ENCODE results near the gene CYP27C1. TPM values are rescaled to one million over a fixed set of nuclear protein-coding genes. Genes with fewer than 3 reads are reported as not detected.

The CYP27C1 gene
- total RNA-seq, 1 experiment from 2014 or later = not detected

DNA sequence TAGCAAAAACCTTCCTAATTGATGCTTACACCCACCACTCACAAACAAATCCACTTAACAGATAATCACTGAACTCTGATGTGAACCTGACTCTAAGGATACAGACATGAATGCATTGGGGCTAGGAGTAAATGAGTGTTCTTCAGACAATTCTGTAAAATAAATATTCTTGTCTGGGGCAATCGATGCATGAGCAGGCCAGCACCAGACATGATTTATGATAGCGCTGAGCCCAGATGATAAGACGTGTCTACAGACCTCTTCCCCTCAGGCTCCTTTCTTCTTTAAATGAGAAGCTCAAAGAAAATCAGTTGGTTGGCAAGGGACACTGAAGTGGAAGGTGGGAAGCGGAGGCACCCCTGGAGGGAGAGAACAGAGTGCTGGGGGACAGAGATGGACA is 85.9 kb downstream of the CYP27C1 start:
- Histone ChIP-seq H3K4me3 (replicated peaks in 1 of 2; ENCODE audit: low read depth in 1 of 2, low read length in 2 of 2) (no peak overlapping the region), H3K36me3 (ENCODE audit: control insufficient read depth in 1 of 2, insufficient read depth in 2 of 2, low read length in 2 of 2) (no peaks in the 10 kb centered on the region), H3K9me2 (ENCODE audit: insufficient read depth) (no peaks in the 10 kb centered on the region), H3K4me2 (ENCODE audit: low read length) (no peak overlapping the region), H3K27me3 (ENCODE audit: insufficient read depth, low read length) (no peaks in the 10 kb centered on the region), H4K20me1 (ENCODE audit: insufficient read depth) (no peaks in the 10 kb centered on the region), H2AFZ (ENCODE audit: low read depth, low read length, poor library complexity, severe bottlenecking) (no peak overlapping the region), H3K27ac (ENCODE audit: low read depth, low read length) (no peak overlapping the region), H3K9ac (ENCODE audit: low read length) (no peak overlapping the region), H3K4me1 (ENCODE audit: control insufficient read depth in 1 of 2, insufficient read depth in 2 of 2, low read length in 2 of 2) (peaks cover under 1 to 1% of the 10 kb centered on the region in 2 experiments; a peak in 2 of 4 replicates), H3K79me2 (ENCODE audit: insufficient read depth, low read length) (no peaks in the 10 kb centered on the region), H3K9me3 (ENCODE audit: control insufficient read depth in 1 of 2, insufficient read depth in 1 of 2, low read depth in 1 of 2, low read length in 2 of 2) (no peaks in the 10 kb centered on the region)
- ChIA-PET RAD21 (ENCODE audit: low non-redundant PET in 1 of 2, low total read pairs in 2 of 2, uncharacterized antibody in 2 of 2, unreplicated experiment in 2 of 2) (no interaction called here), POLR2A (no interaction called here), CTCF (no interaction called here)
- intact Hi-C loops (cut with micrococcal nuclease) = no loop called here
- BruUV-seq (replicated peaks) = no TSS peak
- no peak for DNase-seq (ENCODE audit: low read depth, low spot score)
- TF ChIP-seq POLR2A (IDR thresholded peaks at IDR 0.05; ENCODE audit: borderline replicate concordance, extremely low read depth, insufficient read depth, insufficient read length) (no peak), ZFX (IDR thresholded peaks at IDR 0.05) (no peak), SRF (IDR thresholded peaks at IDR 0.05; ENCODE audit: low read depth) (no peak), ZNF274 (IDR thresholded peaks at IDR 0.05; ENCODE audit: low read depth, low read length) (no peak), EZH2 (IDR thresholded peaks at IDR 0.05) (no peak), FOSL1 (IDR thresholded peaks at IDR 0.05; ENCODE audit: low read depth) (no peak)
- ATAC-seq = no peak

Other genes with a start within 250 kb of the CYP27C1 start
- 31.8 TPM for gene BIN1, start 113.1 kb downstream of the CYP27C1 start, total RNA-seq (2021; ENCODE audit: unreplicated experiment)
- gene ERCC3, start 73.8 kb upstream of the CYP27C1 start, total RNA-seq (2021; ENCODE audit: unreplicated experiment) = 52.7 TPM
- gene MAP3K2, start 167.7 kb upstream of the CYP27C1 start, total RNA-seq (2021; ENCODE audit: unreplicated experiment) = 44.5 TPM
- not detected for gene PROC, start 198.1 kb upstream of the CYP27C1 start, total RNA-seq (2021; ENCODE audit: unreplicated experiment)